PC-3 (cell line): ENCODE results near the gene UBAP1. TPM values are rescaled to one million over a fixed set of nuclear protein-coding genes. Genes with fewer than 3 reads are reported as not detected.
"Not testable (repeated sequence)": the region's sequence is repeated elsewhere in the genome, so short reads cannot be mapped to it uniquely, and the experiment has no call there.

ENCODE experiments used
- ATAC-seq: fragments of 200-7000 bp; cut with Tn5 transposase; 2 replicates; pipeline ENCODE4 v1.9.1; 2020; ENCODE audit warnings: mild to moderate bottlenecking, moderate library complexity
- BruUV-seq: library from RNA; stranded (reverse); fragments of 400-500 nt; replicated peaks from 2 replicates; lab custom pipeline; 2021; lab: Mats Ljungman, UMichigan
- CTCF ChIA-PET: fragments of 300-600 bp; sonication (Branson Sonifier 250); formaldehyde crosslinking; loops from one replicate; lab custom pipeline; 2022; ENCODE audit warnings: antibody characterized with exemption; lab: Charles Lee
- POLR2A ChIA-PET: fragments of 300-600 bp; sonication (Branson Sonifier 250); formaldehyde crosslinking; loops from one replicate; lab custom pipeline; 2022; ENCODE audit warnings: antibody characterized with exemption; ENCODE audit not compliant: unreplicated experiment; lab: Charles Lee
- DNase-seq: peaks from one replicate; pipeline ENCODE4 v3.0.0-alpha.2; 2015
- H2AFZ ChIP-seq: fragments of 300-600 bp; sonication (generic); 2 replicates; pipeline ENCODE4 v1.6.0; 2016; ENCODE audit warnings: antibody characterized with exemption, low read length
- H3F3A ChIP-seq: fragments of 300-600 bp; sonication (generic); one replicate; pipeline ENCODE4 v1.6.0; 2017; ENCODE audit warnings: antibody characterized with exemption, low read length, control low read depth, mild to moderate bottlenecking; ENCODE audit not compliant: unreplicated experiment
- H3K27ac ChIP-seq: fragments of 300-600 bp; sonication (generic); 2 replicates; pipeline ENCODE4 v1.5.1; 2016; ENCODE audit warnings: mild to moderate bottlenecking, low read length
- H3K27me3 ChIP-seq: fragments of 300-600 bp; sonication (generic); 2 replicates; pipeline ENCODE4 v1.6.1; 2016; ENCODE audit warnings: low read length, mixed read lengths
- H3K36me3 ChIP-seq: fragments of 300-600 bp; sonication (generic); 2 replicates; pipeline ENCODE4 v1.6.1; 2016; ENCODE audit warnings: low read depth, mixed run types, low read length, mixed read lengths
- H3K4me1 ChIP-seq: fragments of 300-600 bp; sonication (generic); 2 replicates; pipeline ENCODE4 v1.5.1; 2016; ENCODE audit warnings: low read length; ENCODE audit not compliant: insufficient read depth
- H3K4me2 ChIP-seq: fragments of 300-600 bp; sonication (generic); 2 replicates; pipeline ENCODE4 v1.6.0; 2016; ENCODE audit warnings: low read length
- H3K4me3 ChIP-seq: fragments of 300-600 bp; sonication (generic); 2 replicates; pipeline ENCODE4 v1.5.1; 2016; ENCODE audit warnings: mild to moderate bottlenecking, low read length, mixed read lengths
- H3K79me2 ChIP-seq: fragments of 300-600 bp; sonication (generic); 2 replicates; pipeline ENCODE4 v1.6.1; 2017; ENCODE audit warnings: low read length, mixed read lengths
- H3K9ac ChIP-seq: fragments of 300-600 bp; sonication (generic); 2 replicates; pipeline ENCODE4 v1.6.0; 2016; ENCODE audit warnings: mild to moderate bottlenecking, low read length
- H3K9me2 ChIP-seq: fragments of 300-600 bp; sonication (generic); replicated peaks from 2 replicates; pipeline ENCODE4 v1.6.1; 2016; ENCODE audit warnings: mixed run types, low read length, mixed read lengths
- H3K9me3 ChIP-seq: fragments of 300-600 bp; sonication (generic); 2 replicates; pipeline ENCODE4 v1.6.1; 2016; ENCODE audit warnings: low read length, mixed read lengths
- H4K20me1 ChIP-seq: fragments of 300-600 bp; sonication (generic); 2 replicates; pipeline ENCODE4 v1.6.1; 2016; ENCODE audit warnings: low read length, mixed read lengths
- EZH2 ChIP-seq: fragments of 300-600 bp; sonication (generic); IDR thresholded peaks from one replicate; pipeline ENCODE4 v1.6.1; 2017; ENCODE audit warnings: antibody characterized with exemption, mild to moderate bottlenecking, low read length; ENCODE audit not compliant: unreplicated experiment
- EZH2phosphoT487 ChIP-seq: fragments of 300-600 bp; sonication (generic); IDR thresholded peaks from 2 replicates; pipeline ENCODE4 v1.6.1; 2018; ENCODE audit warnings: mild to moderate bottlenecking, antibody characterized with exemption, low read length, borderline replicate concordance
- intact Hi-C: fragments of 100-400 bp; cut with micrococcal nuclease; formaldehyde crosslinking; loops from 2 replicates; pipeline ENCODE4 v1.9.0; 2023
- total RNA-seq: library from RNA; depleted of rRNA; stranded (reverse); fragments of >200 nt; gene quantifications from 2 replicates; pipeline ENCODE4 v1.2.3, GENCODE V29; 2014
- TF ChIP-seq, protein P1 (sequence below): fragments of 300-600 bp; sonication (generic); conservative IDR thresholded peaks from 2 replicates; pipeline ENCODE4 v1.5.1; 2017; ENCODE audit warnings: antibody characterized with exemption, low read depth, mild to moderate bottlenecking, low read length

UBAP1 gene
- total RNA-seq, 1 experiment from 2014 or later, result 15.2 TPM

DNA sequence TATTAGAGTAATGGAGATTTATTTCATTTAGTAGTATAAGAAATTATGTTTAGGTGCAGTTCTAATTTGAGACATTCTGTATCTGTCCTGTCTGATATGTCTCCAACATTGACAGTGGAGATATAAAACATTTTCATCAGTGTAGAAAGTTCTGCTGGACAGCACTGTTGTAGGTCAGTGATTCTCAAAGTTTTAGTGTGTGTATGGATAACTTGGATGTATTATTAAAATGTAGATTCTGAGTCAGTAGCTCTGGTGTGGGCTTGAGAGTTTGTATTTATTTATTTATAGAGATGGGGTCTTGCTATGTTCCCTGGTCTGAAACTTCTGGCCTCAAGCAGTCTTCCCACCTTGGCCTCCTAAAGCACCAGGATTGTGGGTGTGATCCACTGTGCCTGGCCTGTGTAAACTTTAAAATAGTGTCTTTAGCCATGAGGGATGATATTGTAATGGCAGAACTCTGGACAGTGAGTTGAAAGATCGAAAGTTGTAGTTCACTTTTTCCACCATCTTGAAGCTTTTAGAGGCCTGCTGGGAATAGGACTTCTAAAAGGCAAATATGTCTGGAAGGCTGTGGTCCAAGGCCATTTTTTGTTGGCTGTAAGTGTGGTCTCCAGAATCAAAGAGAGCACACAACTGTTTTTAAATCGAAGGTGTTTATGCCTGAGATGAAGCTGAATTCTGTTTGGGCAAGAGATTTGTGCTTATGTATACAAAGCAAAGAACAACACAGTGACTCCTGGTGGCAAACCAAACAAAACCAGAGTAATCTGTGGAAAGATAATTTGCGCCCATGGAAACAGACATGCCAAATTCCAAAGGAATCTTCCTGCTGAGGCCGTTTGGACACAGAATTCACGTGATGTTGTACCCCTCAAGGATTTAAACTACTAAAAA lies 12.4 kb downstream of the UBAP1 start:
- H3K36me3 ChIP-seq, result no peaks in the 10 kb centered on the region; the same call in 1 of the 2 replicates
- no peaks in the 10 kb centered on the region for H3K9me3 ChIP-seq
- no peak overlapping the region for H2AFZ ChIP-seq
- DNase-seq (peak; percentile 28), ATAC-seq (0 out of 2 replicates have a peak, but pooled peaks have one; percentile 31)
- peaks cover 13% of the 10 kb centered on the region for H3K4me1 ChIP-seq
- peaks cover 19% of the 10 kb centered on the region; the same call in 1 of the 2 replicates for H4K20me1 ChIP-seq
- no peaks in the 10 kb centered on the region for H3K9me2 ChIP-seq
- intact Hi-C loops, result no loop called here
- no peaks in the 10 kb centered on the region for H3F3A ChIP-seq
- no peak overlapping the region for H3K4me3 ChIP-seq
- 0 out of 2 replicates have a peak overlapping the region, but pooled peaks have one; percentile 16 for H3K4me2 ChIP-seq
- peaks cover 90% of the 10 kb centered on the region for H3K79me2 ChIP-seq
- CTCF ChIA-PET, result interaction anchor here (1.0 kb wide), 1 partner anchor 13 kb away, joined by 3 read pairs; no protein-coding TSS in a partner anchor
- BruUV-seq, result no TSS peak
- no peak overlapping the region for H3K27ac ChIP-seq
- POLR2A ChIA-PET, result no interaction called here
- no peak for TF ChIP-seq EZH2phosphoT487
- no peak for TF ChIP-seq EZH2
- TF ChIP-seq, protein P1, sequence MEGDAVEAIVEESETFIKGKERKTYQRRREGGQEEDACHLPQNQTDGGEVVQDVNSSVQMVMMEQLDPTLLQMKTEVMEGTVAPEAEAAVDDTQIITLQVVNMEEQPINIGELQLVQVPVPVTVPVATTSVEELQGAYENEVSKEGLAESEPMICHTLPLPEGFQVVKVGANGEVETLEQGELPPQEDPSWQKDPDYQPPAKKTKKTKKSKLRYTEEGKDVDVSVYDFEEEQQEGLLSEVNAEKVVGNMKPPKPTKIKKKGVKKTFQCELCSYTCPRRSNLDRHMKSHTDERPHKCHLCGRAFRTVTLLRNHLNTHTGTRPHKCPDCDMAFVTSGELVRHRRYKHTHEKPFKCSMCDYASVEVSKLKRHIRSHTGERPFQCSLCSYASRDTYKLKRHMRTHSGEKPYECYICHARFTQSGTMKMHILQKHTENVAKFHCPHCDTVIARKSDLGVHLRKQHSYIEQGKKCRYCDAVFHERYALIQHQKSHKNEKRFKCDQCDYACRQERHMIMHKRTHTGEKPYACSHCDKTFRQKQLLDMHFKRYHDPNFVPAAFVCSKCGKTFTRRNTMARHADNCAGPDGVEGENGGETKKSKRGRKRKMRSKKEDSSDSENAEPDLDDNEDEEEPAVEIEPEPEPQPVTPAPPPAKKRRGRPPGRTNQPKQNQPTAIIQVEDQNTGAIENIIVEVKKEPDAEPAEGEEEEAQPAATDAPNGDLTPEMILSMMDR, result peak; percentile 51
- no peak overlapping the region for H3K9ac ChIP-seq
- H3K27me3 ChIP-seq, result no peaks in the 10 kb centered on the region

DNA sequence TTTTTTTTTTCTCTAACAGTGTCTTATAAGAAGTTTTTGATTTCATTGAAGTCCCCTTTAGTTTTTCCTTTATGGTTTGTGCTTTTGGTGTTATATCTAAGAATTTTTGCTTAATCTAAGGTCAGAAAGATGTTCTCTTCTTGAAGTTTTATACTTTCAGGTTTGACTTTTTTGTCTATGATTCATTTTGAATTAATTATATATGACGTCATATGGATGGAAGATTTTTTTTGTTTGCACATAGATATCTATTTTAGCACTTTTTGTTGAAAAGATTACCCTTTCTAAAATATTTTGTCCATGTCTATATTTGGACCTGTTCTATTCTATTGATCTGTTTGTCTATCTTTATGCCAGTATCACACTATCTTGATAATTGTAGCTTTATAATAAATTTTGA lies 16.3 kb downstream of the UBAP1 start:
- H2AFZ ChIP-seq, result no peak overlapping the region
- TF ChIP-seq EZH2, result no peak
- TF ChIP-seq, protein P1, result no peak
- TF ChIP-seq EZH2phosphoT487, result no peak
- ChIA-PET POLR2A (no interaction called here), CTCF (interaction anchor here (1.4 kb wide), 1 partner anchor 60 kb away, joined by 3 read pairs; no protein-coding TSS in a partner anchor)
- H3K9me3 ChIP-seq, result no peaks in the 10 kb centered on the region
- no peak for DNase-seq
- no peak overlapping the region for H3K9ac ChIP-seq
- no peak overlapping the region for H3K4me2 ChIP-seq
- peaks cover 6% of the 10 kb centered on the region; the same call in 1 of the 2 replicates for H3K4me1 ChIP-seq
- no peaks in the 10 kb centered on the region for H3K27me3 ChIP-seq
- H3K27ac ChIP-seq, result no peak overlapping the region
- H3K36me3 ChIP-seq, result no peaks in the 10 kb centered on the region; the same call in 1 of the 2 replicates
- no peak for ATAC-seq
- H3K79me2 ChIP-seq, result peaks cover 87% of the 10 kb centered on the region
- no peaks in the 10 kb centered on the region for H3F3A ChIP-seq
- no TSS peak for BruUV-seq
- peaks cover 12% of the 10 kb centered on the region; the same call in 1 of the 2 replicates for H4K20me1 ChIP-seq
- intact Hi-C loops, result no loop called here
- H3K4me3 ChIP-seq, result no peak overlapping the region
- H3K9me2 ChIP-seq, result no peaks in the 10 kb centered on the region

DNA sequence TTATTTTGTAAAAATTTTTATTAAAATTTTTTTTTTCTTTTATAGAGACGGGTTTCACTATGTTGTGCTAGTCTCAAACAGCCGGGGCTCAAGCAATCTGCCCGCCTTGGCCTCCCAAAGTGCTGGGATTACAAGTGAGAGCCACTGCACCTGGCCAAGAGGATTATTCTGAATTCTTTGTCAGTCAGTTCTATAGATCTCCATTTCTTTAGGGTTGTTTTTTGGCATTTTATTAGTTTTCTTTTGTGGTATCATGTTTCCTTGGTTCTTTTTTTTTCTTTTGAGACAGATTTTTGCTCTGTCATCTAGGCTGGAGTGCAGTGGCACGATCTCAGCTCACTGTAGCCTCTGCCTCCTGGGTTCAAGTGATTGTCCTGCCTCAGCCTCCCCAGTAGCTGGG lies 18.4 kb downstream of the UBAP1 start:
- POLR2A ChIA-PET, H3K36me3 ChIP-seq, H3F3A ChIP-seq, DNase-seq, H3K27me3 ChIP-seq, ATAC-seq, BruUV-seq, H2AFZ ChIP-seq, intact Hi-C loops, H3K4me2 ChIP-seq, H3K9me2 ChIP-seq, H3K4me1 ChIP-seq, H3K4me3 ChIP-seq, CTCF ChIA-PET, H4K20me1 ChIP-seq, H3K9me3 ChIP-seq, H3K27ac ChIP-seq, H3K9ac ChIP-seq: not testable (repeated sequence)
- H3K79me2 ChIP-seq, result peaks cover 88% of the 10 kb centered on the region
